Skeletal muscle cell (primary cell): ENCODE measurements around the gene MFNG.
A peak's percentile ranks its signal among the peaks of the same experiment; 100 is the strongest.

Source experiments
- DNase-seq: peaks from one replicate; pipeline ENCODE4 v3.0.0-alpha.2; 2010; ENCODE audit warnings: low read depth
- H3K4me3 ChIP-seq: 2 replicates; pipeline ENCODE4 v1.5.1; 2011; ENCODE audit warnings: low read depth, mild to moderate bottlenecking, control low read depth, low read length, moderate library complexity

MFNG gene

DNA sequence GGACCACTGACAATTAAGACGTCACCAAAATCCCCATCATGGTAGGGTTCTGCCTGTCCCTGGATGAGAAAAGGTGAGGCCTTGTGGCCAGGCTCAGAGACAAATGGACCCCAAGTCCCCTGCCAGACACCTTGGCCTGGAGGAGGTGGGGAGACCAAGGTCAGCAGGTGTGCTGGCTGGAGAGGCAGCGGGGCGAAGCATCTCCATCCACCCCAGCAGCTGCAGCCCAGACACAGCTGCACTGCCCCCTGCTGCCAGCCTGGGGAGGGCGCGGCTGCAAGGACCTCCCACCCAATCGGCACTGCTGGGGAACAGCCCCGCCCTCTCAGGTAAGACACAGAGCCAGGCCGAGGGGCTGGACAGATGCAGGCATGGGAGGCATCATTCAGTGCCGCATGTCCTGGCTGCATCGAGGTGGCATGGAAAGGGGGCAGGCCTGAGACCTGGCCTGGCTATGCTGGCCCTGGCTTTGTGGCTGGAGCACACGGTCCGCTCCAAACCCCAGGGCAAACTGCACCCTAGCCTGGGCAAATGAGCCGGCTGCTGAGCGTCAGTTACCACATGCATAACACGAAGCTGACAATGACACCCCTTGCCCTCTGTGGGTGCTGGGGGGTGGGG is 12.2 kb upstream of the MFNG start:
- DNase-seq = no peak
- no peak overlapping the region for H3K4me3 ChIP-seq

DNA sequence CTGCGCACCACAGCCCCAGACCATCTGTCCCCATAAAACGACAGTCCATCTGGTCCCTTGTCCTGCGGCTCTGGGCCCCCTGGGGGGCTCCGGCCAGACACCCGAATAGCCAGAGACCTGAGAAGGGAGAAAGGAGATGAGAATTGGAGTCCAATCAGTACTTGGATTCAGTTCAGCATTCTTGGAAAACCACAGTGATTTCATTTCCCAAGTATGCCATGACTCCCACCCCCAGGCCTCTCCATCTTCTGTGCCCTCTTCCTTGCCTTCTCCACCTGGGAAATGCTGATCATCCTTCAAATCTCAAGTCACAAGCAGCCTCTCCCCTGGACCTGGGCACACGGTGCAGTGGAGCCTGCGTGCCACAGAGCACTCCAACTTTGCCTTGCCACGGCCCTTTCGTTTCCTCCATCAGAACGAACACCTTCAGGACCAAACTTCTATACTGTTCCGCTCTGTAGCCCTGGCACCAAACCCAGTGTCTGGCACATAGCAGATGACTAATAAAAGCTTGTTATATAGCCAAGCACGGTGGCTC is 10.9 kb upstream of the MFNG start:
- no peak overlapping the region for H3K4me3 ChIP-seq
- DNase-seq = peak; percentile 64

- no peak for DNase-seq
- no peak overlapping the region for H3K4me3 ChIP-seq
Measured at GRCh38 chr22:37496651-37497050, 10.5 kb upstream of the MFNG start.

DNA sequence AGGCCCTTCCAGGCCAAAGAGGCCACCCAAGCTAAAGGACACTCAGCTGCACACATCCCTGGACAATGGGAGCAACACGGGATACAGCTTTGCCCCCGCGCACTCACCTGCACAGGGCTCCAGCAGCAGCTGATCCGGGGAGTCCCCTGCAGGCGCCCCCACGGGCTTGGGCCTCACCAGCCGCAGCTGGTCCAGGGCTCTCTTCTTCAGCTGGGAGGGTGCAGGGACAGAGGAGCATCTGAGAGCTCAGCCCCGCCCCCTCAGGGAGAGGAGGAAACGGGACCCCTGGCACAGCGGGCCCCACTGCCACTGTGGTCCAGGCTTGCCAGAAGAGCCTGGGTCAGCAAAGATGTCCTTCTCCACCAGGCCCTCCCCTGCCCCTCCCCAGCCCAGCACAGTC is 7.8 kb upstream of the MFNG start:
- no peak overlapping the region for H3K4me3 ChIP-seq
- DNase-seq = no peak

GRCh38 chr22:37492428-37493344 is 6.5 kb upstream of the MFNG start:
- no peak for DNase-seq
- H3K4me3 ChIP-seq = no peak overlapping the region

DNA sequence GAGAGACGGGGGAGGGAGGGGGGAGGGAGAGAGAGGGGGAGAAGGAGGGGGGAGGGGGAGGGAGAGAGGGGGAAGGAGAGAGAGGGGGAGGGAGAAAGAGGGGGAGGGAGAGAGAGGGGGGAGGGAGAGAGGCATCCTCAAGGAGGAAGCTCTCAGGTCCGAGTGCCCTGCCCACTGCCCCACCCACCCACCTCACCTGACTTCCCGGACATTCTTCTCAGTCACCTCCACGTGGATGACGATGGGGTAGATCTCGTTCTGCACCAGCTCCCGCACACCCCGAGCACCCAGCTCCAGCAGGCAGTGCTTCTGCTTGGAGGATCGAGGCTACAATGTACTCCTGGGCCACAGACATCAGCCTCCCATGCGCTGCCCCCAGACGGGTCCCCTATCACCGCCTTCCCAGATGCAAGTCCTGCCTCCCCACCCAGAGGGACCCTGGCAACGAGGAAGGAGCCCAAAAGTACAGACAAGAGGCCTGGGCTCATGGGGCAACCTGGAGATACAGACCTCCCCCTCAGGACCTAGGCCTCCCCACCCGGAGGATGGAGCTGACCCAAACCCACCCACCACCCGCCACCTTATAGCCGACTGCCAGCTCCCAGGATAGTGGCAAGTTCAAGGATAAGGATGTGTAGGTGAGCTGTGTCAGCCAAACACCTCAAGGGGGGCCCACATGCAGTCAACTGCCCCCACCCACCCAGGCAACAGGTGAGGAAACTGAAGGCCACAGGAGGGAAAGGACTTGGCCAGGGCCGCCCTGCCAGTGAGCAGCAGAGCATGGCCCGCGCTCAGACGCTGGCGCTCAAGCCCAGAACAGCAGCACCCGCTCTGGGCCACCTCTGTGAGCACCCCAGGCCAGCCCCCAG is 5.6 kb upstream of the MFNG start:
- H3K4me3 ChIP-seq = no peak overlapping the region
- DNase-seq = no peak

- no peak overlapping the region for H3K4me3 ChIP-seq
- no peak for DNase-seq
Measured at GRCh38 chr22:37491106-37491505, 4.9 kb upstream of the MFNG start.

DNA sequence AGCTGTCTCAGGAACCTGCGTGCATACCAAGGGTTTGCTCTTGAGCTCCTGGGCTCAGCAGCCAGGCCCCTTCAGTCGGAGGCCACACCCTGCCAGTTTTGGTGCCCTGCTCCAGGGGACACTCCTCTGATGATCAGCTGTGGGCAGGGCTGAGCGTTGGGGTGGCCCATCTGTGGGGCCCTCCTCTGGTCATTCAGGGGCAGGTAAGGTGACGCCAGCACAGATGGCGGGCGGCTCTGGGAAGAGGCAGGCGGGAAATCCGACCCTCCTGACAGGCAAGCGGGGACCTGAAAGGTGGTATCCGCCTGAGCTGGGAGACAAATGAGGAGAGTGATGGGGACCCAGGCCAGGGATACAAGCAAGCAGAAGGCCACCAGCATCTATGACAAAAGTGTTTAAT is 3.8 kb upstream of the MFNG start:
- no peak for DNase-seq
- no peak overlapping the region for H3K4me3 ChIP-seq

GRCh38 chr22:37488337-37489135 is 2.4 kb upstream of the MFNG start:
- H3K4me3 ChIP-seq = no peak overlapping the region
- no peak for DNase-seq

DNA sequence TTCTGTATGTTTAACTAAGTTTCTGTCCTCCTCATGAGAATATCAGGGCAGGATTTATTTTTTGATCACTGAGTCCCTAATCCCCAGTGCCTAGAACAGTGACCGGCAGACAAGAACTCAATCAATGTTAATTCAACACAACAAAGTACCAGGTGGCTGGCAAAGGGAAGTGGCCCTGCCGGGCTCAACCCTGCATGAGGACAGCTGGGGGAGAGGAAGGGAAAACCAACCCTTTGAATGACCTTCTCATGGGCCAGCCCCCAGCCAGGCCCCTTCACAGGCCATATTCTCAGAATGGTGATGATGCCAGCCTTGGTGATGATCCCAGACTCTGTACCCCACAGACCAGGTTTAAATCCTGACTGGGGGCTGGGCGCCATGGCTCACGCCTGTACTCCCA is 1.4 kb upstream of the MFNG start:
- no peak overlapping the region for H3K4me3 ChIP-seq
- DNase-seq = no peak

- no peak for DNase-seq
- H3K4me3 ChIP-seq = no peak overlapping the region
Measured at GRCh38 chr22:37487129-37487528, 945 bp upstream of the MFNG start.

DNA sequence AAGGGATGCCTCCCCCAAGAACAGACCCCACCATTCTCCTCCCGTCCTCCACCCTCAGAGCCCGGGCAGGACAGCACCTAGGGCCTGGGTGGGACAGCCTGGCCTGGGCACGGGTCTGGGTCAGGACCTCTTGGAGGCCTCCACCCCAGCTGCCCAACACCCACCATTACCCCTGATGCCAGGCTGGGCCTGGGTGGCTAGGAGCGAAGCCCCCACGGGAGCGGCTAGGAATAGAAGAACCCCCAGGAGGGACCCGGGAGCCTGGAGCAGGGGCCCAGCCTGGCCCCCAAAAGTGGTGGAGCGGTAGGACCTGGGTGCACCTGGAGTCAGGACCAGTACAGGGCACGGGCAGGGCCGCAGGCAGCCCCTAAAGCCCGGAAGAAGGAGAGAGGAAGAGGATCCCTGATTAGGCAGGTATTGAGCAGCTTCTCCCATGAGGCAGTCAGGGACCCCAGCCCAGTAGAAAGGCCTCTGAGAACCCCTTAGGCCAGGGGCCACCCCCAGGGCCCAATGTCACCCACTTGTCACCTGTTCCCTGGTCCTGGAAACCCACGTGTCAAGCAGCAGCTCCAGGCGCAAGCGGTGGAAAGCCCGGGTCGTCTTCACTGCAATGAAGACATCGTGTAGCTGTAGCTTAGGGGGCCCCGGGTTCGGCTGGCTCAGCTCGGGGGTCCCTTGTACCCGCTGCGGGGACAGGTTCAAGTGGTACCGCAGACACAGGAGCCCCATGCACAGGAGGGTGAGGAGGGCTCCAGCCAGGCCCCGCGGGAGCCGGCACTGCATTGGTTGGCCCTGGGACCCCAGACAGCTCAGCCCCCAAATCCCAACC is 575 bp downstream of the MFNG start:
- no peak for DNase-seq
- H3K4me3 ChIP-seq = no peak overlapping the region

DNA sequence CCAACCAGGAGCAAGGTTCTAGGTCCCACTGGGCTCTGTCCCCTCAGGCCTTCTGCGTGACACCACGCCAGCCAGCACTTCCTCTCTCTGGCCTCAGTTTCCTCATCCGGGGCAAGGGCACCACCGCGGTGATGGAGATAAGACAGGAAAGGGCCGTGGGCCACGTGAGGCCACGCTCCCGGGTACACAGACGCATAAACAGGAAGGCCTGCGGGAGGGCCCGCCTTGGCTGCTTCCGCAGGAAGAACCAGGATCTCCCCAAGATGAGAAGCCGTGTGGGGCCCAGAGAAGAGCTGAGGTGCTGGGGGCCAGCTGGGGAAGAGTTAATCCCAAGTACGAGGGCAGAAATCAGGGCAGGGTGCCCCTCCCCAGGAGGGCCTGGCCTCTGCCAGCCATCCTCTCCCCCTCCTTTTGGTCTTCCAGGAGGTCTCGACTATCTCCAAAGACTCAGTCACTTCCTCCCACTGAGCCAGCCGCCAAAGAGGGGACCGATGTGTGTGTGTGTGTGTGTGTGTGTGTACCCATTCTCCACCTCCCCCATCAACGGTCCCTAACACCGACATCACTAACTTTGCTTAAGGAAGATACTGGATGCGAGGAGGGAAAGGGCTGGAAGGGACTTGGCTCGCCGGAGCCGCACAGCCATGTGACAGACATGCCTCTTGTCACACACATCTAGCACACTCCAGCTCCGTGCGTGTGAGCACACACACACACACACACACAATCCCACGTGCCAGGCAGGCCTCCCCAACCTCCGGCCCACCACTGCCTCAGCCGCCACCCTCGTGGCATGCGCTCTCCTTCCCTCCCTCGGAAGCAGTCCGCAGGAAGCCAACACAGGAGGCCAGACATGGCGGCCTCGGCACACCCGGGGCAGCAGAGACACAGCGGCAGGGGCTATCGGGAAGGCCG is 1.4 kb downstream of the MFNG start:
- H3K4me3 ChIP-seq = no peak overlapping the region
- DNase-seq = no peak

GRCh38 chr22:37483050-37483449 is 3.1 kb downstream of the MFNG start:
- H3K4me3 ChIP-seq = no peak overlapping the region
- no peak for DNase-seq

- no peak overlapping the region for H3K4me3 ChIP-seq
- DNase-seq = no peak
Measured at GRCh38 chr22:37482244-37482643, 3.9 kb downstream of the MFNG start.

DNA sequence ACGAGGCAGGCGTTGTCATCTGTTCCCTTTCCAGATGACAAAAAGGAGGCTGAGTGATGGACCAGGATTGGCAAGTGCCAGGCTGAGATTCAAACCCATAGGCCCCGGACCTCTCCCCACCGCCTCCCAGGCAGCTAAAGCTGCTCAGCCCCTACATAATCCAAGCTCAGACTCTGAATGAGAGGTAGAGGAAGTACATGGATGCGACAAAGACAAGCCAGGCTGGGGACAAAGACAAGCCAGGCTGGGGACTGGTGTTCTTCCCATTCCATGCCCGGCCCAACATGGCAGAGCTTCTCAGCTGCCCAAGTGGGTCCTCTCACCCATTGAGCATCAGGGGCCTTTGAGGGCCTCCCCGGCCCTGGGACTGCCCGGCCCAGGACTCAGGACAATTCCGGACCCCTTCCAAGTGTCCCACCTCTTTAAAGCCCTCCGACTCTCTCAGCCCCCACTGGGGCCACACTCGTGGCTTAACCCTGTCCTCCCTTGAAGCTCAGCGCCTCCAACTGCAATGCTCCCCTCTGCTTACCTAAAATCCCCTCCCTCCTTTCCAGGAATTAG is 4.8 kb downstream of the MFNG start:
- no peak overlapping the region for H3K4me3 ChIP-seq
- DNase-seq = no peak
